GM12873 (cell line): ENCODE measurements around the gene TNFRSF21.

Source experiments
- CTCF ChIP-seq: IDR thresholded peaks from 2 replicates; pipeline ENCODE4 v1.5.1; 2012; ENCODE audit warnings: low read depth, mild to moderate bottlenecking, moderate library complexity, low read length, control low read depth; ENCODE audit not compliant: insufficient read depth; ENCODE audit errors: missing control alignments

Gene TNFRSF21

GRCh38 chr6:47241742-47242482 is 67.8 kb downstream of the TNFRSF21 start:
- no peak for TF ChIP-seq CTCF

GRCh38 chr6:47240277-47240890 is 69.3 kb downstream of the TNFRSF21 start:
- TF ChIP-seq CTCF: no peak

- TF ChIP-seq CTCF: no peak
Observed at GRCh38 chr6:47239546-47239945, 70.2 kb downstream of the TNFRSF21 start.

GRCh38 chr6:47238456-47238995 is 71.2 kb downstream of the TNFRSF21 start:
- TF ChIP-seq CTCF: no peak

- TF ChIP-seq CTCF: no peak
Observed at GRCh38 chr6:47237196-47237595, 72.5 kb downstream of the TNFRSF21 start.

GRCh38 chr6:47235964-47236760 is 73.5 kb downstream of the TNFRSF21 start:
- TF ChIP-seq CTCF: no peak

GRCh38 chr6:47235421-47235820 is 74.3 kb downstream of the TNFRSF21 start:
- TF ChIP-seq CTCF: no peak
